Medulla oblongata (tissue), 1 donor: ENCODE data around the gene KLHL24.
"Not testable (repeated sequence)": the region's sequence is repeated elsewhere in the genome, so short reads cannot be mapped to it uniquely, and the experiment has no call there.

Experiments used
- DNase-seq: peaks from one replicate; pipeline ENCODE4 v3.0.0-alpha.2; 2015; ENCODE audit errors: extremely low spot score

Gene KLHL24

GRCh38 chr3:183635107-183635430 is 354 bp upstream of the KLHL24 start:
- no peak for DNase-seq

DNA sequence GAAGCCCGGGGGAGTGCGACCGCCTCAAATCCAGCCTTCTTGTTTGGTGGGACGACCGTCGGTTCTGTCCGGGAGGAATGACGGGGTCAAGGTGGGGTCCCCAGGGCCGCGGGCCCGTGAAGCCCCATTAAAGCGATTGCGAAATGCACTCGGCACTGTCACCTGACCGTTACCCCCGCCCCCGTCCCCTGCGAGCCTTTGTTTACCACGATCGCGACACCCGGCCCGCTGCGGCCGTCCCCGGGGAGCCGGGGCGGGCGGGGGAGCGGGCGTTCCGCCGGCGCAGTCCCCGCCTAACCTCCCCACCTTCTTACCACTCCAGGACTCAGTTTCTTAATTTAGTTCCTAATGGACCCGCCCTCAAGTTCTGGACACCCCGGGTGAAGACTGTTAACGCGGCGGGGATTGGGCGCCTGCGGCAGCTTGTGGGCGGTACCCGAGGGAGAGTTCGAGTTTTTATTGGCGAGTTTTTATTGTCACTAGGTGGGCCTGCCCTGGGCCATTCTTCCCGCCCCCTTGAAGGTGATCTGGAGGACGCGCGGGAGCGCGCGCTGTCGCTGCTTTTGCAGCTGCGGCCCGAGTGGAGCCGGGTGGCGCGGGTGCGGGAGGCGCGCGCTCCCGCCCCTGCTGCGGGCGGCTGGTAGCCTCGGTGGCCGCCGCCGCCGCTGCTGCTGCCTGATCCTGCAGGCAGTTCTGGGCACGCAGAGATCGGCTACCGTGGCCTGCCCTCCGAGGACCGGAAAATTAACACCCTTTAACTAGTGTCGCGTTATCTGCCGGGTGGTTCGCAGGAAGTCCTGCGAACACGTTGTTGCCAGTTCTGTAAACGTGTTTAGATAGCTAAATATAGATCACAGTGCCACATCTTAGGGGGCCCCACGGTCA is 1.0 kb downstream of the KLHL24 start:
- peak; percentile 98 for DNase-seq

- DNase-seq: no peak
These were observed 1.7 kb downstream of the KLHL24 start for GRCh38 chr3:183637106-183637486.

DNA sequence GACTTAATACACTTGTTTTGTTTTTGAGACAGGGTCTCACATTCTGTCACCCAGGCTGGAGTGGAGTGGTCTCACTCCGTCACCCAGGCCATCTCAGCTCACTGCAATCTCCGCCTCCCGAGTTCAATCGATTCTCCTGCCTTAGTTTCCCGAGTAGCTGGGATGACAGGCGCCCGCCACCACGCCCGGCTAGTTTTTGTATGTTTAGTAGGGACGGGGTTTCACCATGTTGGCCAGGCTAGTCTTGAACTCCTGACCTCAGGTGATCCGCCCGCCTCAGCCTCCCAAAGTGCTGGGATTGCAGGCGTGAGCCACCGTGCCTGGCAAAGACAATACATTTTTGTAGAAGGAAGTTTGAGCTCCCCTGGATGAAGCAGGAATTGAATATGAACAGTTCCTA is 2.2 kb downstream of the KLHL24 start:
- DNase-seq: not testable (repeated sequence)

DNA sequence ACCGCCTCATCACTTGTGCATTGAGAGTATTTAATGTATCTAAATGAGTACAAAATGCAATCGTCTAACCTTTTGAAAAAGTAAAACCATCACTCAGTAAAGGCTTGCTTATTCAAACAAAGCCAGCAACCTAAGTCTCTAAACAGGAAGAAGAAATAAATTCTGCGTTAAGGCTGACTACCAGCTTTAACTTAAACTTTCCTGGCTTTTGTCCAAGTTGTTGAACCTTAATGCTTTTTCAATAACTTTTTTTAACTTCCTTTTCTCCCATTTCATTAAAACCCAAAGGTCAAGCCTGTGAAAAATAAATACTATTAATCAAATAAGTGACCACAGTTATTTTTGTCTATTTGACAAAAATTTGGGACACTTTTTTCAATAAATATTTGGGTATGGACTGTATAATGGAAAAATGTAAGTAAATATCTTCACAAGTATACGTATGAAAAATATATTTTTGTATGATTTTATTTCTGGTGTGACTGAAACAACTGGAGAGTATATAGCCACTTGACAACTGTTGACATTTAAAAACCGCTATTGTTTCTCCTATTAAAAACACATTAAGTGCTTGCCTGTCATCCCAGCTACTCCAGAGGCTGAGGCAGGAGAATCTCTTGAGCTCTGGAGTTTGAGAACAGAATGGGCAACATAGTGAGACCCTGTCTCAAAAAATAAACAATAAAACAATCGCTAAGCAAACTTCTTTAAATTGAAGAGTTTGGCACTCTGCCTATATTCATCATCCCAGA is 2.9 kb downstream of the KLHL24 start:
- DNase-seq: no peak

DNA sequence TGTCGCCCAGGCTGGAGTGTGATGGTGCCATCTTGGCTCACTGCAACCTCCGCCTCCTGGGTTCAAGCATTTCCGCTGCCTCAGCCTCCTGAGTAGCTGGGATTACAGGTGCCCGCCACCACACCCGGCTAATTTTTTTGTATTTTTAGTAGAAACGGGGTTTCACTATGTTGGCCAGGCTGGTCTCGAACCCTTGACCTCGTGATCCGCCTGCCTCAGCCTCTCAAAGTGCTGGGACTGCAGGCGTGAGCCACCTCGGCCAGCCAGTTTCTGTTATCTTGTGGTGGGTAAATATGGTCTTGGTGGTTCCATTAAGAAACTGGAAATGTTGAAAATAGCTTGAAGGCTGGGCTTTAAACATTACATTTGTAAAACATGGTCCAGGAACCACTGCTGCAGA is 5.2 kb downstream of the KLHL24 start:
- not testable (repeated sequence) for DNase-seq

- no peak for DNase-seq
These were observed 6.5 kb downstream of the KLHL24 start for GRCh38 chr3:183641882-183642281.

- no peak for DNase-seq
These were observed 8.8 kb downstream of the KLHL24 start for GRCh38 chr3:183644244-183644643.

- DNase-seq: no peak
These were observed 9.8 kb downstream of the KLHL24 start for GRCh38 chr3:183645254-183645653.

GRCh38 chr3:183650554-183650953 is 15.1 kb downstream of the KLHL24 start:
- DNase-seq: no peak

GRCh38 chr3:183653209-183654064 is 18.0 kb downstream of the KLHL24 start:
- no peak for DNase-seq

DNA sequence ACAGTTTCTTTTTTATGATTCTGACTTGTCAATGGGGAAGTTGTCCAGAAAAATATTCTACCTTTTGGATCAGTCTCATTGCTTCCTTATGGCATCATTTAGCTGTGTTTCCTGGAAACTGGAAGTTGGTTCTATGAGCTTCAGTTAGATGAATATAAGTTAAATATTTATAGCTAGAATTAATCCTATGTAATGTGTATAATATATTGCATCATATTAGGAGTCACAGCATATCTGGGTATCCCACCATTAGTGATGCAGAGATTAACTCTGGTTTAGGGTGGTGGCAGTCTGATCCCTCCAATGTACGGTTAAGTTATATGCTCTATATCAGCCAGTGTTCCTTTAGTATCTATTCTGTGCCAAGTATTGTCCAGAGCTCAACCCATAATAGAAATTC is 19.3 kb downstream of the KLHL24 start:
- no peak for DNase-seq

GRCh38 chr3:183662099-183662498 is 26.7 kb downstream of the KLHL24 start:
- DNase-seq: no peak

GRCh38 chr3:183664913-183665381 is 29.5 kb downstream of the KLHL24 start:
- peak; percentile 46 for DNase-seq

- no peak for DNase-seq
These were observed 44.6 kb downstream of the KLHL24 start for GRCh38 chr3:183680061-183680460.

DNA sequence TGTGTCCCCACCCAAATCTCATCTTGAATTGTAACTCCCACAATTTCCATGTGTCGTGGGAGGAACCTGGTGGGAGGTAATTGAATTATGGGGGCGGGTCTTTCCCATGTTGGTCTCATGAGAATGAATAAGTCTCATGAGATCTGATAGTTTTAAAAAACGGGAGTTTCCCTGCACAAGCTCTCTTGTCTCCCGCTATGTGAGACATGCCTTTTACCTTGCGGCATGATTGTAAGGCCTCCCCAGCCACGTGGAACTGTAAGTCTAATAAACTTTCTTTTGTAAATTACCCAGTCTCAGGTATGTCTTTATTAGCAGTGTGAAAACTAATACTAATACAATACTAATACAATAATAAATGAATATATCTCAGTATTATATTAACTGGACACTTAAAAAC is 52.3 kb downstream of the KLHL24 start:
- DNase-seq: no peak

- DNase-seq: no peak
These were observed 53.5 kb downstream of the KLHL24 start for GRCh38 chr3:183688874-183689273.

GRCh38 chr3:183689621-183690020 is 54.2 kb downstream of the KLHL24 start:
- not testable (repeated sequence) for DNase-seq

GRCh38 chr3:183690402-183690995 is 55.1 kb downstream of the KLHL24 start:
- no peak for DNase-seq

GRCh38 chr3:183692436-183692835 is 57.0 kb downstream of the KLHL24 start:
- no peak for DNase-seq

DNA sequence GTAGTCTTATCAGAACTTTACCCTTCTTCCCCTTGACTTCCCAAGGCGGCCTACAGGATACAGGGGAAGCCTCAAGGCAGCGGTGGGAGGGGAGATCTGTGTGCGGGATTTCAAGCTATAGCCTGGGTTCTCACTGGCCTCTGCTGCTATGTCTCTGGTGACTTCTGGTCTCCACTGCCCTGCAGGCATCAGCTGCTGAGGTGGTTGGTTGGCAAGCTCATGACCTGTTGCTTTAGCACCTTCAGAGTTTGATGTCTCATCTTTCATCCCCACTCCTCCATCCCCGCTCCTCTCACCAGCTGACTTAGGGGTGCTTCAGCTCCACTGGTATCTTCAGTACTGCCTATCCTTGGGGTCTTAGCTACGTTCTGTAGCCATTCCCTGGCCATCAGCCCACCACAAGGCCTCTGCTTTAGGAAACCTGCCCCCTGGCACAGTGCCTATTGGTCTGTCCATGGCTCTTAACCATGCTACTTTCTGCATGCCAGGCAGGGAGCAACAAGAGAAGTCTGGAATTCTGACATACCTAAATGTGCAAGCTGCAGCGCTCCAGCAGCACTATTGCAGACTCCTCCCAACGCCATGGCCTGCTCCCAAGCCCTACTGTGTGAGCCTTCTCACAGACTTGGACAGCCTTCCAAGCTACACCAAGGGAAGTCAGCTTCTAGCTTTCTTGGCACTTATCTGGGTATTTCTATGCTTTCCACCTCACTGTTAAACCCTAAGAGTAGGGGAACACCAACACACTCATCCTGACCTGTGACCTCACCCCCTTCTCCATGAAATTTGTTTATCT is 60.3 kb downstream of the KLHL24 start:
- DNase-seq: no peak
